ENCODE results near the gene CACNG8. TPM values are rescaled to one million over a fixed set of nuclear protein-coding genes. Genes with fewer than 3 reads are reported as not detected.

CACNG8 gene
- polyA plus RNA-seq, 1 of the 3 experiments (the other 2 are of a cell fraction), result 1.3 TPM

GRCh38 chr19:54014920-54015560 lies 52.3 kb downstream of the CACNG8 start (continued):
- TF ChIP-seq REST (IDR thresholded peaks at IDR 0.05; ENCODE audit: low read depth, low read length) (no peak), GATA2 (CRISPR knock-in tag; IDR thresholded peaks at IDR 0.05) (no peak)

- DNase-seq, result no peak
- WGBS (ENCODE audit: low lambda C conversion rate), result 50% methylated on average over 4 of the region's 4 CpGs
Observed at GRCh38 chr19:54017261-54017660, 54.5 kb downstream of the CACNG8 start.

GRCh38 chr19:54021363-54021762 lies 58.6 kb downstream of the CACNG8 start:
- no peaks in the 10 kb centered on the region for H3K36me3 ChIP-seq (replicated peaks in 1 of 2; ENCODE audit: control insufficient read depth in 1 of 2, insufficient read depth in 2 of 2, low read length in 1 of 2)
- no peaks in the 10 kb centered on the region for H3K79me2 ChIP-seq (ENCODE audit: insufficient read depth)
- ChIA-PET POLR2A (interaction anchor here (0.6 kb wide), 1 partner anchor 21 kb away, joined by 4 read pairs; no protein-coding TSS in a partner anchor), CTCF (interaction anchor here (0.6 to 7.2 kb wide), 7 partner anchors 8 to 229 kb away, joined by 3 to 128 read pairs (median 7); partner anchors contain the start of gene CACNG7)
- no peak overlapping the region for H3K4me3 ChIP-seq (ENCODE audit: low read depth in 2 of 2, low read length in 1 of 2)
- H3K4me1 ChIP-seq (ENCODE audit: control insufficient read depth in 1 of 2, insufficient read depth in 2 of 2, low read depth in 1 of 2, low read length in 1 of 2), result peaks cover 0 to 8% of the 10 kb centered on the region in 2 experiments; a peak in 1 of 4 replicates
- WGBS (ENCODE audit: low lambda C conversion rate), result 71% methylated on average over 8 of the region's 8 CpGs
- H2AFZ ChIP-seq (ENCODE audit: low read depth), result no peak overlapping the region
- no peak for DNase-seq
- H3K27ac ChIP-seq (ENCODE audit: low read depth in 2 of 2, low read length in 1 of 2), result no peak overlapping the region
- no peaks in the 10 kb centered on the region for H3K27me3 ChIP-seq (ENCODE audit: insufficient read depth)
- H4K20me1 ChIP-seq (ENCODE audit: insufficient read depth), result no peaks in the 10 kb centered on the region
- H3K9me2 ChIP-seq, result no peaks in the 10 kb centered on the region
- H3F3A ChIP-seq (replicated peaks; ENCODE audit: insufficient read depth), result peaks cover 20% of the 10 kb centered on the region
- H3K9me3 ChIP-seq, result no peaks in the 10 kb centered on the region
- H3K4me2 ChIP-seq, result no peak overlapping the region
- H3K9ac ChIP-seq, result no peak overlapping the region
- TF ChIP-seq FOSL2 (IDR thresholded peaks at IDR 0.05; ENCODE audit: borderline replicate concordance, low read depth) (no peak), CTCF (IDR thresholded peaks at IDR 0.05) (no peak), MAX (IDR thresholded peaks at IDR 0.05; ENCODE audit: low read depth) (no peak), TEAD4 (IDR thresholded peaks at IDR 0.05; ENCODE audit: borderline replicate concordance, insufficient read depth) (no peak), GABPA (IDR thresholded peaks at IDR 0.05; ENCODE audit: low read depth) (no peak), FOXM1 (IDR thresholded peaks at IDR 0.05; ENCODE audit: low read depth) (no peak), USF1 (IDR thresholded peaks at IDR 0.05; ENCODE audit: borderline replicate concordance, low read depth) (no peak), RAD21 (IDR thresholded peaks at IDR 0.05; ENCODE audit: low read length) (no peak), NRF1 (IDR thresholded peaks at IDR 0.05; ENCODE audit: low read depth, low read length) (no peak), RXRA (IDR thresholded peaks at IDR 0.05; ENCODE audit: borderline replicate concordance, low read depth) (no peak), YY1 (IDR thresholded peaks at IDR 0.05; ENCODE audit: low read depth) (no peak), SMC3 (IDR thresholded peaks at IDR 0.05; ENCODE audit: low read depth, low read length) (no peak), RCOR1 (IDR thresholded peaks at IDR 0.05; ENCODE audit: low read length) (no peak)

More at GRCh38 chr19:54017261-54017660, 54.5 kb downstream of the CACNG8 start:
- no peaks in the 10 kb centered on the region for H3K9me2 ChIP-seq
- no peaks in the 10 kb centered on the region for H3K27me3 ChIP-seq (ENCODE audit: insufficient read depth)
- ChIA-PET POLR2A (interaction anchor here (1.3 kb wide), 1 partner anchor 10 kb away, joined by 3 read pairs; no protein-coding TSS in a partner anchor), CTCF (interaction anchor here (0.9 to 3.7 kb wide), 5 partner anchors 9 to 208 kb away, joined by 3 to 21 read pairs (median 8); no protein-coding TSS in a partner anchor)
- H3K4me1 ChIP-seq (ENCODE audit: control insufficient read depth in 1 of 2, insufficient read depth in 2 of 2, low read depth in 1 of 2, low read length in 1 of 2), result peaks cover 0 to 8% of the 10 kb centered on the region in 2 experiments; a peak in 1 of 4 replicates
- H3K79me2 ChIP-seq (ENCODE audit: insufficient read depth), result no peaks in the 10 kb centered on the region
- peaks cover 19% of the 10 kb centered on the region for H3F3A ChIP-seq (replicated peaks; ENCODE audit: insufficient read depth)
- no peaks in the 10 kb centered on the region for H3K36me3 ChIP-seq (replicated peaks in 1 of 2; ENCODE audit: control insufficient read depth in 1 of 2, insufficient read depth in 2 of 2, low read length in 1 of 2)
- TF ChIP-seq SMC3 (IDR thresholded peaks at IDR 0.05; ENCODE audit: low read depth, low read length) (no peak), FOXJ3 (CRISPR knock-in tag; IDR thresholded peaks at IDR 0.05) (no peak), USF1 (IDR thresholded peaks at IDR 0.05; ENCODE audit: borderline replicate concordance, low read depth) (no peak)
- no peak overlapping the region for H3K4me3 ChIP-seq (ENCODE audit: low read depth in 2 of 2, low read length in 1 of 2)
- H3K4me2 ChIP-seq, result no peak overlapping the region
- H3K27ac ChIP-seq (ENCODE audit: low read depth in 2 of 2, low read length in 1 of 2), result no peak overlapping the region
- no peak overlapping the region for H3K9ac ChIP-seq
- no peaks in the 10 kb centered on the region for H3K9me3 ChIP-seq
- no peaks in the 10 kb centered on the region for H4K20me1 ChIP-seq (ENCODE audit: insufficient read depth)
- no peak overlapping the region for H2AFZ ChIP-seq (ENCODE audit: low read depth)

All from SK-N-SH (cell line).